Pulmonary artery endothelial cell (primary cell): ENCODE measurements around the gene GRIN2B. TPM values are rescaled to one million over a fixed set of nuclear protein-coding genes. Genes with fewer than 3 reads are reported as not detected.

Experiments used
- DNase-seq: peaks from one replicate; pipeline ENCODE4 v3.0.0-alpha.2; 2011; ENCODE audit warnings: low read depth, low spot score
- total RNA-seq: library from RNA; depleted of rRNA; stranded (reverse); fragments of >200 nt; gene quantifications from 2 replicates; pipeline ENCODE4 v1.2.3, GENCODE V29; 2014

Gene GRIN2B
- total RNA-seq, 1 donor from 2014 or later, result not detected

DNA sequence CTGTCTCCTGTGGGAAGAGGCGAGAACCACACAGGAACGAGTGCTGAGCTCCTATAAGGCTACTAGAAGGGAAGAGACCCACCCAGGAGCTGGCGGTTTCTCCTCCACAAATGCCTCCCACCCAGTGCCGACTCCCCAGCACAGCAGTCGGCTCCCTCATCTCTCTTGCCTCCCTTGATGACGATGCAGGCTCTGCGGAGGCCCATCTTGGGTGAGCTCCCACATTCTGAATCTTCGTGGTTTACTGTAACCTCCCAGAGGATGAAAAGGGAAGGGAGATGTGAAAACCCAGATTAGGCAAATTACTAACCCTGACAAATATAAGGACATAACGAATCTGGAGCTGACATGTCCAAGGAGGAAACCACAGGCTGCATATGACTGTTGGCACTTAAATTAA, 23.8 kb downstream of the GRIN2B start:
- no peak for DNase-seq

DNA sequence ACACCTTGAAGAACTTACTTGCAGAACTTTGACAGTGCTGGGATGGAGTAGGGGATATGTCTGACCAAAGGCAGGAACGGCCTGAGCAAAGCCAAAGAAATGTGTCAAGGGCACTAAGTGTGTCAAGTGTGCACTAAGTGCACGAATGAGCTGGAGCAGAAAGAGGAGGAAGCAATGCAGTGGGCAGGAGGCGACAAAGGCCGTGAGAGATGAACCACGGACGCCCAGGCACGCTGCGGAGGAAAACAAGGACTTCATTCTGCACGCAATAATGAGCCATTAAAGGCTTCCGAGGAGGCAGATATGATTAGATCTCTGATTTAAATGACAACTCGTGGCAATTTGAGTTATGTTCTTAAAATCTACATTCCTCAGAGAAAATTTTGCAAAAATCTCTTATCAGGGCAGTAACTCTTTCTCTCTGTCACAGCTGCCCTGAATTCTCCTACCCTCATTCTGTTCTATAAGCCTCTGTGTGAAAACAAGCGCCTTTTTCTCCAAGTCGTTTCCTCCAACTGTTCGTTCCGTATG, 25.3 kb downstream of the GRIN2B start:
- DNase-seq, result no peak

DNA sequence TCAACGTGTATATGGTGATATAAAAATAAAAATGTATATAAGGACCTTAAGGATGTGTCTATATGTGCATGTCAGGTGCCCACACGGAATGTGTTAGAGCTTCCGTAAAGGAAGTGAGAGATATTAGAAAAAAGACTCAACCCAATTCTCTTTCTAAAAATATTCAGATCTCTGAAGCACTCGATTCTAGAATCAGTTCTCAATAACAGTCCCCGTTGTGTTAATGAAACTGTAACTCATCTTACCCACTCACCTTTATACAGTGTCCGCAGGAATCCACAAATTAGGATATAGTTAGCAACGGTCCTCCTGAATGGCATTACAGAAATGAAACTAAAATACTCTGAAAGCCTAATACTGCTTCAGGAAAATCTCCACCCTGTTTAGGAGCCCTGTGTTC, 29.3 kb downstream of the GRIN2B start:
- no peak for DNase-seq

DNA sequence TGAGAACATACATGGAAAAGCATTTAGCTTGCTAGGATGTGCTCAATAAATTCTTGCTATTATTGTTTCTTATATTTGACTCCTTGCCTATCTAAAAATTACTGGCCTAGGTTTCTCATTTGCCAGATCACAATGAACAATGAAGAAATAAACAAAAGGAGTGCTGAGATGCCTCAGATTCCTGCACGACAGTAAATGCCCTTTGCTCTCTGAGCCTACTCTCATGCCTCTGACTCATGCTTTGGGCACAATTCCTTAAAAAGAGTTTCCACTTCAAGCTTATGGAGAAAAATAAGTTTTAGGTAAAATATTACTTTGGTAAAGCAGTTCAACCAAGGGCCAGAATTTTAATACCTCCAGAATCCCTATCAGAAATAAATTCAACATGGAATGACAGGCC, 30.9 kb downstream of the GRIN2B start:
- no peak for DNase-seq

DNA sequence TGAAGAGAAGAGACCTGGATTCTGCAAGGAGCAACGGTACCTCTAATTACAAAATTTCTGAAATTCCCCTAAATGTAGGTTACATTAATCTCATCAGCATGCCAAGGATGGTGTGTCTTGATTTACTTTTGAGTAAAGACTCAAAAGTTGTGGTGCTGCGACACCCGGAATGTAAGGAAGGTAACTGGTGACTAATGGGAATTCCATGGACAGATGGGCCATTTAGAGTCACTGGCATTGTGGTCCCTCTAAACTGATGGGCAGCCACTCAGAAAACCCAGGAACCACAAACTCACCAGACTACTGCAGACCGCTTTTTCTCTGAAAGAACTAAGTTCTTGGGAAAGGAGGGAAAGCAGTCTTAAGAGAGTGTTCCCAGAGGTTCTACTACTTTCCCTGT, 32.8 kb downstream of the GRIN2B start:
- no peak for DNase-seq

DNA sequence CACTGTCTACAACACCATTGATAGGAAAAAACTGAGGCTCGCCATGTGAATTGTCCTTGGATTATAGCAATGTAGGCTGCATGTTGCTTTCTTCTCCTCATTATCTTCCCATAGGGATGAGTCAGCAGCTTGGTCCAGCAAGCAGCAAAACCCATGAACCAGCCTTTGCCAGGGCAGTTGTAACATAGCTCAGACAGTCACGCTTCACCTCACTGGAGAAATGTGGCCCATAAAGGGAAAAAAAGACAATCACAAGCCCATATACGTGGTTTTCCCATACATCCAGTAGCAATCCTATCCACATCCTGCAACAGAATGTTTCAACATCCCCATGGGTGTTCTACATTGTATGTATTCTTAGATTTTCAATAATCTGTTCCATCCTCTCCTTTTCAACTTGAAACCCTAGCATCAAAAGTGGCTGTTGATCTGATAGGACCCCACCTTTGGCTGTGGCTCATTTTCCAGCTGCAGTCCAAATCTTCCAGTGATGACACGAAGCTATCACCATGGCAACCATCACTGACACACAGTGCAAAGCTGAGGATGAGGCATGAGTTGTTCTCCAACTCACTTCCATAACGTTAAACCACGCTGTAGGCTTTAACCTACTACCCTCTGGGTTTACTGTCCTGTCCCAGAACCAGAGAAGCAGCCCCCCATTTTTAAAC, 34.0 kb downstream of the GRIN2B start:
- no peak for DNase-seq

DNA sequence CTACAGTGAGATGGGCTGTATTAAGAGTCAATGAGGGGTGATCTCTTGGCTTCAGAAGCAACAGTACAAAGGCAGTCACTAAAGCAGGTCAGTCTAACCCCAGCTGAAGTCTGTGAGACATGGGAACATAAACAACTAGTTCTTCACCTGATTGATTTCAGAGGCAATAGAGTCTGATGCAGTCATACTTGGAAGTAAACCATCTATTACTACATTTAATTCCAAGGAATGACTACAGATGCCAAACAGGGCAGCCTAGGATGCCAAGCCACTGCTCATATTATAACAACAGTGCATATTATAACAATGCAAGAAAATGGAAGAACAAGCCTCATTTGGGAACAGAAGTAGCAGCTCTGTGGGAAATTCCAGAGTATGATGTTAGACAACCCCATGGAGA, 35.8 kb downstream of the GRIN2B start:
- DNase-seq, result no peak

DNA sequence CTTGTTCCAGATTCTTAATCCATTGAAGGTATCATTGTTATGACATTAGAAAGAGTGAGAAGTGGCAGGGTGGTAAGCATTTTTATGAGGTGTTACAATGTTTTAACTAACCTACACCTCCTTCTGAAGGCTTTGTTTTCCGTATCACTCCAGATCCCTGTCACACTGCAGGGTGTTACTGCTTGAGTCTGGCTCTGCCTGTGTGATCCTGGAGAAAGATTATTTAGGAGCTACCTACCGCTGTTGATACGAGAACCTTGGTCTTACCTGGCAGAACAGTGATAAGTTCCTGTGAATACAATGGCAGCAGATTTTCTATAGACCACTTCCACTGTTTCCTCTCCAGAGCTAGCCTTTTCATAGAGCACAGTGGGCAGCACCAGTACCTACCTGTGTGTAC, 36.2 kb downstream of the GRIN2B start:
- DNase-seq, result no peak

DNA sequence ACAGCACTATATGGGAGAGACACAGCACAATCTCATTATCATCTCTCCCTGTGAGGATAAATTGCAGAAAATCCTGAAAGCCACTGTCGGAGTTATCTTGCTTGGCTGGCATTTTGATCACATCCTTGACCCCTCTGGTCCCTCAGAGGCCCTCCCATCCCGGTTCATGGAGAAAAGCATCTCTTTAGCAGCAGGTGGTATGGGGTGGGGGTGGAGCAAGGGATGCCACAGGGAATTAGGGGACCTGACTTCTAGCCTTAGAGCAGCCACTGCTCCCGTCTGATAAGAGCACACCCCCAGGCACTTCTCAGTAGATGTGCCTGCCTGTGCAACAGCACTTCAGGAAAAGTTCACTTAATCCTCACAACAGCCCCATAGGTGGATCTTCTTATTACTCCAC, 38.6 kb downstream of the GRIN2B start:
- no peak for DNase-seq

DNA sequence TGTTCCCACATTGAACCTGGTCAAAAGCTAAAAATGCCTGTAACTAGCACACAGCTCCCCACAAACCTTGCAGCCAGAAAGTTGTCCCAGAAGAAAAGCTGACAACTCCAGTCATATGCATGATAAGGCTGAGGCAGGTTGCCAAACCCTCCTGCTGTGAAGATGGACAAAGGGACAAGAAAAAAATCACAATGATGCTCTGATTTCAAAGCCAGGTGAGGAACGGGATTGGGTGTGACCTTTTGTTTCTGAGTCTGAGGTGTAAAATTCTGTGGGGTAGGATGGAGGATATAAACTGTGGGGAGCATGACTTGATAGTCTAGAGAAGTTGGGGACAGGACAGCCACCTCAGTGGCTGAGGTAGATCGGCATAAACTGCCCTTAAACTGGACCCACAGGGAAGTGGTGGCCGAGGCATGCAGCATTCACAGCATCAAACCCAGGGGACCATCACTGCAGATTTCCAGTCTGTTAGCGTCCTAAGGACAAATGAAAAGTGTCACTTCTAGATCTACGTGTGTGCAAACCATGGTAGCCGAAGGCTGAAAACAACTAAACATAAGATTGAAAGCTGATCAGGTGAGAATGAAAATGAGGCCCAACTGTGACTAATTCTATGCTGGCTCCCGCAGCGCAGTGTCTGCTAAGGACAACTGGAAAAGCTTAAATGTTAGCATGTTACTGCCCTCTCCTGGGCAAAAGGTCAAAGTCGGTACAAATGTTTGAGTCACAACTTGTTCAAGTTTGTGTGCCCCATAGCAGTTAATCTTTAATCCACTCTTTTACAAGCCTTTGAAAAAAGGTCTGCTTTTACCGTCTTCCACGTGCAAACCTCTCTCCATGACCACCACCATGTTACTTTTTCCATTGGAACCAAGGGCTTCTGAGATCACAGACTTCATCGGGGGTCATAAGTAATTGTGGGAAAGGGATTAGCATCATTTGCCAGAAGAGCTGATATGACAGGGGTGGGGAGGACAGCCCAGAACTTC, 39.8 kb downstream of the GRIN2B start:
- DNase-seq, result no peak

DNA sequence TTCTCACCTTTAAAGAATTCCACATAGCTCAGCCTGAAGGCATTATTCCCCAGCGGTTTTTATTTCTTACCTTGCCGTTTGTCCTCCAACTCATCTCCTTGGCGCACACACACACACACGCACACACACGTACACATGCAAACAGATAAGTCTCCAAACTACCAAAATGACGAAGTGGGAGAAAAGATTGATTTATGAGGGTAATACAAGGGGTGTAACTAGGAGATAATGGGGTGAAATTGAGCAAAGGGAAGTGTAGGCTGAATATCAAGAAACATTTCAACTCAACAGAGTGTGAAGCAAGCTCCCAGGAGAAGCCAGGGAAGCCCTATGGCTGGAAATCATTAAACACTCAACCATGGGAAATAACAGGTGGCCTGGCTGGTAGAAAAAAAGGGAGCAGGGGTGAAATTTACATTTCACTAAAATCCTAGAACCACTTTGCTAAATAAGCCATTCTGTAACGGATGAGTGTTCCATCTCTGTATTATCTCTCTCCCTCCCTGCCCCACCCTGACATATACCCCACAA, 41.0 kb downstream of the GRIN2B start:
- no peak for DNase-seq

DNA sequence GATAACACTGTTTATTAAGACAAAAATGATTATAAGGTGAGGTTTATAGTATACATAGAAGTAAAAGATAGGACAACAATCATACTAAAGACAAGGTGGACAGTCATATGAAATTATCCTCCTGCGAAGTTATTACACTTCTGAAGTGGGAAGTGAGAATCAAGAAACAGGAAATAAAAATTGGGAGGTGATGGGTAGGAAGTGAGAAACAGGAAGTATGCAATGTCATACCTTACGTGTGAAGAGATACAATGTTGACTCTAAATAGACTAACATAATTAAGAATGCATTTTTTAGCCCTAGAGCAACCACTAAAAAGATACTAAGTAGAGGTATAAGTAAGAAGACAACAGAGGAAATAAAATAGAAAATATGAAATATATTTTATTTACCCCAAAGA, 43.7 kb downstream of the GRIN2B start:
- no peak for DNase-seq

DNA sequence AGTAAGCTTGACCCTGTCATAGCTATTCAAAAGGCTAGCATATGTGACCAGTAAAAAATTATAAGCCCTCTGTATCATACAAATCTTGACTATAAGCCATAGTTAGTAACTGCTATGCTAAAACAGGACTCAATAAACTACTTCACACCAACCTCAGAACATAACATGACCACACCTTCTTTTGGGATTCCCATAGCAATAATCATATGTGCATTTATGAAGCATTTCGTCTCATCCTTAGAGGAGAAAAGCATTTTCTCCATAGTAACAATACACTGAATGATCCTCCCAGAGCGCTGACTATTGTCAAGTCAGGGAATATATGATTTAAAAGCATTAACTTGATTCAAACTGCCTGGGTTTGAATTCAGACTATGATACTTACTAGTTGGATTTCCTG, 46.2 kb downstream of the GRIN2B start:
- no peak for DNase-seq
